Muscle of leg (tissue), 11 donors: Measurements from ENCODE around the gene RTN1. TPM values are rescaled to one million over a fixed set of nuclear protein-coding genes. Genes with fewer than 3 reads are reported as not detected.

Experiments
- DNase-seq: peaks from one replicate; pipeline ENCODE4 v3.0.0; 2013
- H3K27ac ChIP-seq: one replicate; pipeline ENCODE4 v1.5.1; 2013; ENCODE audit warnings: mild to moderate bottlenecking, low read length, control low read depth
- H3K27me3 ChIP-seq: one replicate; pipeline ENCODE4 v1.6.1; 2013; ENCODE audit warnings: low read length; ENCODE audit not compliant: control insufficient read depth, insufficient read depth
- H3K36me3 ChIP-seq: one replicate; pipeline ENCODE4 v1.6.1; 2013; ENCODE audit warnings: low read length; ENCODE audit not compliant: control insufficient read depth, insufficient read depth
- H3K4me1 ChIP-seq: one replicate; pipeline ENCODE4 v1.6.1; 2013; ENCODE audit warnings: low read length; ENCODE audit not compliant: control insufficient read depth, insufficient read depth
- H3K4me3 ChIP-seq: one replicate; pipeline ENCODE4 v1.5.1; 2013; ENCODE audit warnings: low read length, control low read depth
- H3K9me3 ChIP-seq: replicated peaks from 2 replicates; pipeline ENCODE4 v1.6.1; 2013; ENCODE audit warnings: low read depth, low read length; ENCODE audit not compliant: control insufficient read depth
- WGBS: methylation state at CpG from one replicate; pipeline ENCODE4 v1.1.5; 2013; ENCODE audit warnings: missing lambda C conversion rate; ENCODE audit not compliant: insufficient coverage; 5-methylcytosine and 5-hydroxymethylcytosine counted together
- polyA plus RNA-seq, 8 donors: library from polyadenylated mRNA; unstranded; fragments of 120-200 nt; gene quantifications; one replicate each; pipeline versions ENCODE4 v1.2.1 to v1.2.3, GENCODE V29; 2013; ENCODE audit warnings: inconsistent platforms in 1 of 8, low replicate concordance in 1 of 8; ENCODE audit not compliant: insufficient read length in 8 of 8, insufficient read depth in 1 of 8
- total RNA-seq: library from RNA; stranded (reverse); fragments of 120-200 nt; gene quantifications from one replicate; pipeline ENCODE4 v1.2.4, GENCODE V29; 2013

Gene RTN1
- total and polyA plus RNA-seq, 9 donors, result 1.2 to 4.6 (median 1.9) TPM

GRCh38 chr14:59619061-59619460 is 251.5 kb downstream of the RTN1 start:
- WGBS, result 76% methylated on average over 2 of the region's 2 CpGs
- peaks cover 2% of the 10 kb centered on the region for H3K27me3 ChIP-seq
- H3K9me3 ChIP-seq, result no peaks in the 10 kb centered on the region
- DNase-seq, result no peak
- H3K4me1 ChIP-seq, result no peaks in the 10 kb centered on the region
- H3K36me3 ChIP-seq, result no peaks in the 10 kb centered on the region
- H3K27ac ChIP-seq, result no peak overlapping the region
- no peak overlapping the region for H3K4me3 ChIP-seq

- no peak for DNase-seq
Observed at GRCh38 chr14:59601056-59601455, 269.5 kb downstream of the RTN1 start.

GRCh38 chr14:59600211-59600945 is 270.2 kb downstream of the RTN1 start:
- DNase-seq, result no peak
- WGBS, result no CpG with 5 or more reads among the region's 2 CpGs
- Histone ChIP-seq H3K36me3 (no peaks in the 10 kb centered on the region), H3K4me1 (no peaks in the 10 kb centered on the region), H3K9me3 (no peaks in the 10 kb centered on the region), H3K27ac (no peak overlapping the region), H3K27me3 (no peaks in the 10 kb centered on the region), H3K4me3 (no peak overlapping the region)

More at GRCh38 chr14:59601056-59601455, 269.5 kb downstream of the RTN1 start:
- H3K4me1 ChIP-seq, result no peaks in the 10 kb centered on the region
- WGBS, result 50% methylated on average over 3 of the region's 3 CpGs
- H3K36me3 ChIP-seq, result no peaks in the 10 kb centered on the region
- no peaks in the 10 kb centered on the region for H3K27me3 ChIP-seq
- no peaks in the 10 kb centered on the region for H3K9me3 ChIP-seq
- no peak overlapping the region for H3K27ac ChIP-seq
- H3K4me3 ChIP-seq, result no peak overlapping the region

- Histone ChIP-seq H3K9me3 (no peaks in the 10 kb centered on the region), H3K27ac (no peak overlapping the region), H3K4me3 (no peak overlapping the region), H3K4me1 (no peaks in the 10 kb centered on the region), H3K36me3 (no peaks in the 10 kb centered on the region), H3K27me3 (no peaks in the 10 kb centered on the region)
- DNase-seq, result no peak
- WGBS, result 83% methylated on average over 5 of the region's 6 CpGs
Observed at GRCh38 chr14:59595071-59595470, 275.5 kb downstream of the RTN1 start.

GRCh38 chr14:59591641-59592370 is 278.8 kb downstream of the RTN1 start:
- H3K27ac ChIP-seq, result no peak overlapping the region
- 86% methylated on average over 3 of the region's 5 CpGs for WGBS
- no peaks in the 10 kb centered on the region for H3K4me1 ChIP-seq
- H3K36me3 ChIP-seq, result no peaks in the 10 kb centered on the region
- no peak for DNase-seq
- H3K27me3 ChIP-seq, result no peaks in the 10 kb centered on the region
- no peaks in the 10 kb centered on the region for H3K9me3 ChIP-seq
- H3K4me3 ChIP-seq, result no peak overlapping the region

- Histone ChIP-seq H3K36me3 (no peaks in the 10 kb centered on the region), H3K27me3 (no peaks in the 10 kb centered on the region), H3K4me3 (no peak overlapping the region), H3K4me1 (no peaks in the 10 kb centered on the region), H3K9me3 (no peaks in the 10 kb centered on the region), H3K27ac (no peak overlapping the region)
- no peak for DNase-seq
- no CpG with 5 or more reads among the region's 3 CpGs for WGBS
Observed at GRCh38 chr14:59588101-59588500, 282.5 kb downstream of the RTN1 start.

DNA sequence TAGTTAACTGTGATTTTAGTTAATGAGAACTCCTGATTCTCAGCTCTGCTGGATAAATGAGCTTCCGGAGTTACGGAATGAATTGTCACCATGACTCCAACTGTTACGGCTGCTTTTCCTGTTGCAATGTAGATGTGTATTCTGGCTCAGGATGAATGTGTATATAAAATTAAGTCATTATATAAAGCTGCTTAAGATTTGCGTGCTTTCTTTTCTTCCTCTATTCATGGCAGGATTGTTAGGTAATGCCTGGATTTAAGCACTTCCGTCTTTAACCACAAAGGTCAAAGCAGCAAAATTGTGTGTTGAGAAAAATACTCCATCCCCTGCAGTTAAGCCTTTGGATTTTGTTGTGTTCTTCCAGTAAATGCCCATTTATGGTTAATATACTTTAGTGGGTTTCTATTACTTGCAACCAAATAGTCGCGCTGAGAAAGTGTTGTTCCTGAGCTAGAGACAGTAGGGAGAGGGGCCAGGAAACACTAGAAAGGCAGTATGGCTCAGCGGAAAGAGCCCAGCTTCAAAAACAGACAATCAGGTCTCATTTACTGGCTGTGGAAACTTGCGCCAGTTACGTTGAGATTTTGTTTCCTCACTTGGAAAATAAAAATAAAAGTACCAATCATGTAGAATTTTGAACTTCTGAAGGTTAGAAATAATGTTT is 284.6 kb downstream of the RTN1 start:
- Histone ChIP-seq H3K36me3 (no peaks in the 10 kb centered on the region), H3K9me3 (no peaks in the 10 kb centered on the region), H3K4me3 (no peak overlapping the region), H3K4me1 (no peaks in the 10 kb centered on the region), H3K27me3 (no peaks in the 10 kb centered on the region), H3K27ac (no peak overlapping the region)
- no peak for DNase-seq
- 64% methylated on average over 5 of the region's 10 CpGs for WGBS

DNA sequence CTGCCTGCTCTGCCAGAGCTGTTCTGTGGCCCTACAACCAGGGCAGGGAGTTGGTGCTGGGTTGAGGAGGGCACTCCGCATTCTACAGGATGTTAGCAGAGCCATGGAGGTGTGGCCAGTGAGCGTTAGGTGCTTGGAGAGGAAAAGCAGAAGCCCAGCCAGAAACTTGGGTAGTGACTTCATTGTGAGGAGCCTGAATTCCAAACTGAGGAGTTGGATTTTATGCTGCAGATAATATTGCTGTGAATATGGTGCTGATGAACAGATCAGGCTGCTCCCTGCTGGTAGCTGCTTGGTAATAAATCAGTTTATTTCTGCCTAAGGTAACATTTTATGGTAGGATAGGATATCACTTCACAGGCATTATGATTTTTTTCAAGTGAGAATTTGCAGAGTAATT is 286.8 kb downstream of the RTN1 start:
- Histone ChIP-seq H3K4me1 (no peaks in the 10 kb centered on the region), H3K4me3 (no peak overlapping the region), H3K27me3 (no peaks in the 10 kb centered on the region), H3K36me3 (no peaks in the 10 kb centered on the region), H3K9me3 (no peaks in the 10 kb centered on the region), H3K27ac (no peak overlapping the region)
- peak; percentile 31 for DNase-seq
- WGBS, result 12% methylated on average over 2 of the region's 2 CpGs

DNA sequence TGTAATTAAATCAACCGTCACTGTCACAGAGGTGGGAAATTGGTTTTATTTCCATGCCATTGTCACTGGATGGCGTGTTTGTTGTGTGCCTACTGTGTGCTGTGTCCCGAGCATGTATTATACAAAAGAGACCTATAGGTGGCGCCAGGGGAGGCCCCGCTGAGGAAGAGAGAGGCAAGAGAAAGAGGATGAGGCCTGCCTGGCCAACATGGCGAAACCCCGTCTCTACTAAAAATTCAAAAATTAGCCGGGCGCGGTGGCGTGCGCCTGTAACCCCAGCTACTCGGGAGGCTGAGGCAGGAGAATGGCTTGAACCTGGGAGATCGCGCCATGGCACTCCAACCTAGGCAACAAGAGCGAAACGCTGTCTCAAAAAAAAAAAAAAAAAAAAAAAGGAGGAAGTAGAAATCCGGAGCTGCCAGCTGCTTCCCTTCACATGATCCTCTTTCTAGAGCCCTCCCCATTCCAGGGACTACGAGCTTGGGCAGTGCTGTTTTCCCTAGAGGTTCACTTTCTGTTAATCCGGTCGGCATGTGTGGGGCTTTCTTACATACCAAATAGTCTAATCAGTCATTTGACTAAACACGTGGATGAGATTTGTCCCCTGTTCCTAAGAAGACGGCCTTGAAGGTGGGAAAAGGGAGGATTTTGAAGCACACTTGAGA is 287.6 kb downstream of the RTN1 start:
- WGBS, result 89% methylated on average over 12 of the region's 23 CpGs
- H3K36me3 ChIP-seq, result no peaks in the 10 kb centered on the region
- H3K27me3 ChIP-seq, result no peaks in the 10 kb centered on the region
- no peaks in the 10 kb centered on the region for H3K9me3 ChIP-seq
- H3K27ac ChIP-seq, result no peak overlapping the region
- H3K4me1 ChIP-seq, result no peaks in the 10 kb centered on the region
- H3K4me3 ChIP-seq, result no peak overlapping the region
- peak; percentile 53 for DNase-seq

- Histone ChIP-seq H3K4me1 (no peaks in the 10 kb centered on the region), H3K4me3 (no peak overlapping the region), H3K36me3 (no peaks in the 10 kb centered on the region), H3K27me3 (no peaks in the 10 kb centered on the region), H3K9me3 (no peaks in the 10 kb centered on the region), H3K27ac (no peak overlapping the region)
- no CpG with 5 or more reads among the region's 3 CpGs for WGBS
- no peak for DNase-seq
Observed at GRCh38 chr14:59582161-59582560, 288.4 kb downstream of the RTN1 start.
